Testis (tissue), 2 donors: ENCODE results near the gene ZNF605.

Source experiments
- POLR2A ChIP-seq: fragments of 450-650 bp; IDR thresholded peaks from one replicate; pipeline ENCODE4 v1.6.1; 2017; ENCODE audit warnings: antibody characterized with exemption, mild to moderate bottlenecking, moderate library complexity
- TF ChIP-seq, protein P1 (sequence below), 3 experiments: fragments of 450-650 bp in 2 of 3; fragments of 200-600 bp in 1 of 3; sonication (generic) in 1 of 3; IDR thresholded peaks; one replicate each; pipeline ENCODE4 v1.5.1; 2016 to 2019; ENCODE audit warnings: antibody characterized with exemption in 3 of 3, mild to moderate bottlenecking in 2 of 3, moderate library complexity in 1 of 3

GRCh38 chr12:132956011-132956788 lies at the start of gene ZNF605:
- TF ChIP-seq, protein P1, sequence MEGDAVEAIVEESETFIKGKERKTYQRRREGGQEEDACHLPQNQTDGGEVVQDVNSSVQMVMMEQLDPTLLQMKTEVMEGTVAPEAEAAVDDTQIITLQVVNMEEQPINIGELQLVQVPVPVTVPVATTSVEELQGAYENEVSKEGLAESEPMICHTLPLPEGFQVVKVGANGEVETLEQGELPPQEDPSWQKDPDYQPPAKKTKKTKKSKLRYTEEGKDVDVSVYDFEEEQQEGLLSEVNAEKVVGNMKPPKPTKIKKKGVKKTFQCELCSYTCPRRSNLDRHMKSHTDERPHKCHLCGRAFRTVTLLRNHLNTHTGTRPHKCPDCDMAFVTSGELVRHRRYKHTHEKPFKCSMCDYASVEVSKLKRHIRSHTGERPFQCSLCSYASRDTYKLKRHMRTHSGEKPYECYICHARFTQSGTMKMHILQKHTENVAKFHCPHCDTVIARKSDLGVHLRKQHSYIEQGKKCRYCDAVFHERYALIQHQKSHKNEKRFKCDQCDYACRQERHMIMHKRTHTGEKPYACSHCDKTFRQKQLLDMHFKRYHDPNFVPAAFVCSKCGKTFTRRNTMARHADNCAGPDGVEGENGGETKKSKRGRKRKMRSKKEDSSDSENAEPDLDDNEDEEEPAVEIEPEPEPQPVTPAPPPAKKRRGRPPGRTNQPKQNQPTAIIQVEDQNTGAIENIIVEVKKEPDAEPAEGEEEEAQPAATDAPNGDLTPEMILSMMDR (IDR thresholded peaks at IDR 0.05) = no peak
- TF ChIP-seq POLR2A = no peak
